Frontal cortex (tissue), 4 donors: ENCODE results near the gene CUL5. TPM values are rescaled to one million over a fixed set of nuclear protein-coding genes. Genes with fewer than 3 reads are reported as not detected.
"Not testable (repeated sequence)": the region's sequence is repeated elsewhere in the genome, so short reads cannot be mapped to it uniquely, and the experiment has no call there.

Source experiments
- DNase-seq, 2 donors: peaks; one replicate each; pipeline ENCODE4 v3.0.0; 2012; ENCODE audit warnings: low spot score in 2 of 2
- FAIRE-seq: peaks from 2 replicates; lab custom pipeline; 2012; peaks lifted over from hg19 to GRCh38; lab: Jason Lieb, UNC
- total RNA-seq: library from RNA; depleted of rRNA; stranded (reverse); fragments of >200 nt; gene quantifications from one replicate; pipeline ENCODE4 v1.2.3, GENCODE V29; 2014
- donor health status: control.
- donor health status: control.
- donor health status: control.

The CUL5 gene
- total RNA-seq, 1 donor from 2014 or later, result 117 TPM

DNA sequence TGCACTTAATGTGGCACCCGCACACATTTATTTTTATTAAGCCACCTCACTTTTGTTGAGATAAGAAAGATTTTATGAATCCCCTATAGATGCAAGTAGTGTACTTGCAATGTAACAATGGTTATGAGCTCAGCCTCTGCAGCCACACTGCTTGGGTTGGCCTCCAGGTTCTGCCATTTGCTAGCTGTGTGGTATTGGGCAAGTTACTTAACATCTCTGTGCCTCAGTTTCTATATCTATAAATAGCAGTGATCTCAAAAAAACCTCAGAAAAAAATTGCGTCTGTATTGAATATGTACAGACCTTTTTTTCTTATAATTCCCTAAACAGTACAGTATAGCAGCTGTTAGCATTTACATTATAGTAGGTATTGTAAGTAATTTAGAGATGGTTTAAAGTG lies 10.0 kb downstream of the CUL5 start:
- DNase-seq (no peak), FAIRE-seq (no peak)

DNA sequence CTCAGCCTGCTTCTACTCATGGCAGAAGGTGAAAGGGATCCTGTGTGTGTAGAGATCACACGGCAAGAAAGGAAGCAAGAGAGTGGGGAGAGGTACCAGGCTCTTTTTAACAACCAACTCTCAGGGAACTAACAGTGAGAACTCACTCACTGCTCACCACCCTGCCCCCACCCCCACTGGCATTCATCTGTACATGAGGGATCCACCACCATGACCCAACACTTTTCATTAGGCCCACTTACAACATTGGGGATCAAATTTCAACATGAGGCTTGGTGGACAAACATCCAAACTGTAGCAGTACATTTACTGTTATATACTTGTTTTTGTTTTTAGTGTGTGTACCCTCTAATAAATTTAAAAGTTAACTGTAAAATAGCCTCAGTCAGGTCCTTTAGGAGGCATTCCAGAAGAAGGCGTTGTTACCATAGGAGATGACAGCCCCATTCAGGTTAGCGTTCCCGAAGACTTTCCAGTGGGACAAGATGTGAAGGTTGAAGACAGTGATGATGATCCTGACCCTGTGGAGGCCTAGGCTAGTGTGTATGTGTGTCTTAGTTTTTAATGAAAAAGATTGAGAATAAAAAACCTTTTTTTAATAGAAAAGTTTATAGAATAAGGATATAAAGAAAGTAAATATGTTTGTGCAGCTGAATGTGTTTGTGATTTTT lies 11.3 kb downstream of the CUL5 start:
- FAIRE-seq (no peak), DNase-seq (no peak)

DNA sequence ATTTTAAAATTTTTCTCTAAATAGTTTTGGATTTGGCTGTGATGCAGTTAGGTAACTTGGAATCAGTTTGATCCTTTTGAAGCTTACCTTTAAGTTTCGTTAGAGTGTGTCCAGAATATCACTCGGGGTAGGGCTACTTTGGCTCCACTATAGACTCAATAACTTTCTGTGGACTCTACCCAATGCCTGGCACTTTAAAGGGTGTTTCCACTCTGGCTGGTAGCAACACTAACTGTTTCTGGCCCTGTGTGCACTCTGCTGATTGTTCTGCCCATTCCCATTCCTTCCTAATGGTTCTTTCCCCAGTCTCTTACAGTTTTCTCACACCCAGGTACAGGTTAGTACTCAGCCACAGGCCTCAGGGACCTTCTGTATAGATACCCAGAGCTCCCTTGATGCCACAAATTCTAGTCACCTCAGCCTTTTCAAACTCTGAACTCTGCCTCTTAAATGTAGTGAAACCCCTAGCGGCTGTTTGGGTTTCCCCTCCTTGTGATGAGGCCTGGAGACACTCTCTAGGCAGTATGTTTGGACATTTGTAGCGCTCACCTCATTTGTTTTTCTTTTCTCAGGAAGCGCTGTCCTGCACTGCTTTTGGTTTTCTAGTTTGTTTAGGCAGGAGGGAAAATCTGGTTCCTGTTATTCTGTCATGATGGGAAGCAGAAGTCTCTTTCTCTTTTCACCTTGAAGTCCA lies 16.8 kb downstream of the CUL5 start:
- FAIRE-seq (no peak), DNase-seq (no peak)

DNA sequence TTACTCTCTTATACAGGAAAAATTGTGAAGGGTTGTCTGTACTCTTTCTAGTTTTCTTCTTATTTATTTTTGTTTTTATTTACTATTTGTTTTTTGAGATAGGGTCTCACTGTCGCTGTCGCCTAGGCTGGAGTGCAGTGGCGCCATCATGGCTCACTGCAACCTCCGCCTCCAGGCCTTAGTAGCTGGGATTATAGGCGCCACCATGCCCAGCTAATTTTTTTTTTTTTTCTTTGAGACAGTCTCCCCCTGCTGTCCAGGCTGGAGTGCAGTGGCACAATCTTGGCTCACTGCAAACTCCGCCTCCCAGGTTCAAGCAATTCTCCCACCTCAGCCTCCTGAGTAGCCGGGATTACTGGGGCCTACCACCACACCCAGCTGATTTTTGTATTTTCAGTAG lies 18.4 kb downstream of the CUL5 start:
- DNase-seq (no peak), FAIRE-seq (no peak)

DNA sequence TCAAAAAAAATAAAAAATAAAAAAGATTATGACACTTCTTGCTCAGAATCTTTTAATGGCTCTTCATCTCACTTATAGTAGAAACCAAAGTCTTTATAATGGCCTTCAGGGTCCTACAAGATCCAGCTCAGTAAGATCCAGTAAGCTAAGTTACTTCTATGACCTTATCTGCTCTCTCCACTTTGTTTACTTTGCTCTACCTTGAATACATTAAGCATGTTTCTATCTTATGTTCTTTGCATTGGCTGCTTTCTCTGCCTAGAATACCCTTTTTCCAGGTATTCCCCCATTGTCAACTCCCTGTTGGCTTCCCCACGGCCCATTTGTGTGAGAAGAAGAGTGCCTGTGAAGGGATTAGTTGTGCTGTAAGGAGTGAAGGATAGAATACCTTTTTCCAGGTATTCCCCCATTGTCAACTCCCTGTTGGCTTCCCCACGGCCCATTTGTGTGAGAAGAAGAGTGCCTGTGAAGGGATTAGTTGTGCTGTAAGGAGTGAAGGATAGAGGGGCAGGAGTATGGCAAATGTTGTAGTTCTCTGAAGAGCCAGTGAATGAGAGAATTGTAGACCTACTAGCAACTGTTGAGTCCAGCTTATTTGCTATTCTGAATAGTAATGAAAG lies 20.2 kb downstream of the CUL5 start:
- not testable (repeated sequence) for FAIRE-seq, DNase-seq

DNA sequence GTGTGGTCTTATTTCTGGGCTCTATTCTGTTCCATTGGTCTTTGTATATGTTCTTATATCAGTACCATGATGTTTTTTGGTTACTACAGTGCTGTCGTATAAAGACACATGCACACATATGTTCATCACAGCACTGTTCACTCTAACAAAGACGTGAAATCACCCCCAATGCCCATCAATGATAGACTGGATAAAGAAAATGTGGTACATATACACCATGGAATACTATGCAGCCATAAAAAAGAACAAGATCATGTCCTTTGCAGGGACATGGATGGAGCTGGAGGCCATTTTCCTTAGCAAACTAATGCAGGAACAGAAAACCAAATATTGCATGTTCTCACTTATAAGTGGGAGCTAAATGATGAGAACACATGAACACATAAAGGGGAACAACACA lies 22.9 kb downstream of the CUL5 start:
- not testable (repeated sequence) for FAIRE-seq, DNase-seq

DNA sequence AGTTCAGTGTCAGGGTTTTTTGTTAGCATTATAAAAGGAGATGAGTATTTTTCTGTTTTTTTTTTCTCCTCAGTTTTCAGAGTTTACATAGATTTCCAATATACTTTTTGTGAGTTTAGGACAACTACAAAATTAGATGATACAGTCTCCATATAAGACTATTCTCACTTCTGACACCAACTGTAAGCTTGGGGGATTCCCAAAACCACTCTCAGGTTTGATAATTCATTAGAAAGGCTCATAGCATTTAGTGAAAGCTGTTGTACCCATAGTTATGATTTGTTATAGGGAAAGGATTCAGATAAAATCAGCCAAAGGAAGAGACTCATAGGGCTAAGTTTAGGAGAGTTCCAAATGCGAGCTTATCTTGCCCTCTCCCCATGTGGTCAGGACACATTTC lies 24.1 kb downstream of the CUL5 start:
- DNase-seq, result no peak
- no peak for FAIRE-seq

DNA sequence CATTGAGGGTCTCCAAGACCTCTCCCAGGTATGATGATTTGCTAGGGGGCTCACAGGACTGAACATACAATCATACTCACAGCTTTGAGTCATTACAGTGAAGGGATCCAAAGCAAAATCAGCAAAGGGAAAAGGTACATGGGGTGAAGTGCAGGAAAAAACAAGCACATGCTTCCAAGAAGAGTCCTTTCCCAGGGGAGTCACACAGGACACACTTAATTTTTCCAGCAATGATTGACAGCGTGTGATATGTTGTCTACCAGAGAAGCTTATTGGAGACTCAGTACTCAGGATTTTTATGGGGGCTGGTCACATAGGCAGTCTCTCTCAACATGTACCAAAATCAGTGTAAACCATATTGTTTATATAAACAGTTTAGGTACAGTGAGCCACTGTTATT lies 25.3 kb downstream of the CUL5 start:
- DNase-seq (no peak), FAIRE-seq (no peak)

DNA sequence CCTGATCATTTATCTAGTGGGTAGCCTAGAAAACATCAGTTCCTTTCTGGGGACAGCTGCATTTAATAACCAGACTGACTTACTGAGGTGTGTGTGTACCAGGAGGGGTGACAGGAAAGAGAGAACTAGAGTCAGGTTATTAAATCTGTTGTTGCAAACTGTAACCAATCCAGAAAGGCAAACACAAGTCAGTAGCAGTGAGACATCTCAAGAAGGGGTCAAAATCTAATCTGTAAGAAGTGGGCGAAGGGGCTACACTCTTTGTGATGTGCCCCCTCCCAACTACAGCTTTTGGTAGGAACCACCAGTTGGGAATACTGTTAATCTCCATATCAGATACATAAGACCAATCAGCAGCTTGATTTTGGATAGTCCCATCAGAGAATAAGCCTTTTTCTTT lies 26.3 kb downstream of the CUL5 start:
- FAIRE-seq, result no peak
- no peak for DNase-seq

DNA sequence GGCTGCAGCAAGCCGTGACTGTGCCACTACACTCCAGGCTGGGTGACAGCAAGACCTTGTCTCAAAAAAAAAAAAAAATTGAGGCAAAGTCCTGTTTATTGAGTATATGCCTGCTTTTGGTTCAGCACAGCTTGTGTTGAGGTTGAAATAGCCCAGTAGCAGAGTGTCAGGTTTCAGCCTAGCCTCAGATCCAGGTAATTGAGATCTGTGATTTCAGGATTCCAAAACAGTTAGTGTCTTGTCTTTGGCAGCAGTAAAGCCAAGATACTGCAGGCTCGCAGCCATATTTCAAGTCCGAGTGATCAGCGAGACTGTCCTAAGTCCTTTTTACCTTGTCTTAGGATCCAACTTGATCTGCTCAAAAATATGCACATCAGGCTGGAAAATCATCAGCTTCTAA lies 27.0 kb downstream of the CUL5 start:
- no peak for FAIRE-seq
- no peak for DNase-seq

DNA sequence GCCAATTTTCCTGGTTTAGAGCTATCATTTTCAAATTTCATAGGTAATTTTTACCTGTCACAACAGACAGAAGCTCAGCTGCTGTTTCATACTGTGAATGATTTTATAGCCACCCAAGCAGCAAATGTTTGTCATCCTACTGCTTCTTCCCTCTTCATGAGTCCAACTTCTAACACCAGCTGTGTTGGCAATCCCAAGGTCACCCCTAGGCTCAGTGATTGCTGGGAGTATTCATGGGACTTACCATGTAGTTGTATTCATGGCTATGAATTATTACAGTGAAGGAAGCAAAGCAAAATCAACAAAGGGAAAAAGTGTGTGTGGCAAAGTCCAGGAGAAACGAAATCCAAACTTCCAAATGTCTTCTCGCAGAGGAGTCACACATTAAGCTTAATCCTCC lies 28.5 kb downstream of the CUL5 start:
- DNase-seq (no peak), FAIRE-seq (no peak)

DNA sequence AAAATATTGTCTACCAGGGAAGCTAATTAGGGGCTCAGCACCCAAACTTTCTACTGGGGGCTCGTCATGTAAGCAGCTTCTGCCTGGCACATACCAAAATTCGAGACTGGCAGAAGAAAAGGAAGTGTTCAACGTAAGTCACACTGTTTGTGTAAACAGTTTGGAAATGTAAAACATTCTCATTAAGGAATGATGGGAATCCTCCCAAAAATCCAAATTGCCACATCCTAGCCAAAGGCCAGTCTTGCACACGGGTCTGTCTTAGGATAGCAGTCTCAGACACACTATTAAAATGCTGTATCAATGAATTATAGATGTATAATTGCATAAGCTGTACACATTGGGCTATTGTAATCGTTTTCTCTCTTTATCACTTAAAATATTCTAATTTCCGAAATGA lies 28.9 kb downstream of the CUL5 start:
- DNase-seq (no peak), FAIRE-seq (no peak)

DNA sequence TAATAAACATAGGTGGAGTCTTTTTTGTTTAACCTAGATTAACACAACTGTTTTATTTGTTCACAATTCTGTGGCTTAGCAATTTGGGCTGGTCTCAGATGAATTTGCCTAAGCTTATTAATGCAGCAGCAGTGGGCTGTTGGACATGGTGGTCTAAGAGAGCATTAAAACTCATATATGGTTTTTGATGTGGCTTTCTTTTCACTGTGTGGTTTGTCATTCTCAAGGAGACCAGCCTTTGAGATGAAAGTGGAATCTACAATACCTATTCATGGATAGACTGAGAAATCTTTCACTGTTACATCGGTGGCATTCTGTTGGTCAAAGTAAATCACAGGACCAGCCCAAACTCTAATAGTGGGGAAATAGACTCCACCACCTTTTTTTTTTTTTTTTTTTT lies 39.6 kb downstream of the CUL5 start:
- no peak for DNase-seq
- FAIRE-seq, result no peak

DNA sequence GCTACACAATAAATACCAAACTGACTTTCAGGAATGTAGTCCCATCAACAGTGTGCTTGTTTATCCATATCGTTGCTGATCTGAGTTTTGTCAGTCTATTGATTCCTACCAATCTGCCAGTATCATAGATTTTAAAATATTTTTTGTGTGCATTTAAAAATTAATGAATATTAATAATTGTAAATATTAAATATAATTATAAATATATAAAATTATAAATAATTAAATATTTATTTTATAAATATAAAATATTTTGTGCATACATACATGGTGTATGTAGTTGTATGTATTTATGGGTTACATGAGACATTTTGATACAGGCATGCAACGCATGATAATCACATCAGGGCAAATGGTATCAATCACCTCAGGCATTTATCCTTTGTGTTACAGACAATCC lies 53.6 kb downstream of the CUL5 start:
- FAIRE-seq, result peak; percentile 47
- no peak for DNase-seq

DNA sequence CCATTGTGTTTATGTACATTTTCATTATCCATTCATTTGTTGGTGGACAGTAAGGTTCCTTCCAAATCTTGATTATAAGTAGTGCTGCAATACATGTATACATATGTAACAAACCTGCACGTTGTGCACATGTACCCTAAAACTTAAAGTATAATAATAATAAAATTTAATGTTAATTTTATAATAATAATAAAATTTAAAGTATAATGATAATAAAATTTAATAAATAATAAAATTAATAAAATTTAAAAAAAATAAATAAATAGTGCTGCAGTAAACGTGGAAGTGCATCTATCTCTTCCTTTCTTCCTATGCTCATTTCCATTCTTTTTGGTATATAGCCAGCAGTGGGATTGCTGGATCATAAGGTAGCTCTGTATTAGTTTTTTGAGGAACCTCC lies 54.7 kb downstream of the CUL5 start:
- no peak for DNase-seq
- peak; percentile 62 for FAIRE-seq

DNA sequence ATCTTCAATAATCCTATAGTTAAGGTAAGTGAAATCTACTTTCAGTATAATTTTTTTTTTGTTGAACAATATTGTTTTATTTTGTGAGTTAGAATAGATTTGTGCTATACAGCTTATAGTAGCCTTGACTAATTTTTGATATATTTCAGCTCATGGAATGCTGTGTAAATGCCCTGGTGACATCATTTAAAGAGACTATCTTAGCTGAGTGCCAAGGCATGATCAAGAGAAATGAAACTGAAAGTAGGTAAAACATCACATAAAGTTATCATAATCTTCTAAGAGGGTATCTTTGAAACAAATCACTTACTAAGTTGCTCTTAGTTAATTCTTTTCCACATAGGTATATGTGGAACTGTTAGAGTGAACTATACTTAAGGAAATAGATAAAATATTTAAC lies 61.2 kb downstream of the CUL5 start:
- no peak for FAIRE-seq
- DNase-seq, result no peak

DNA sequence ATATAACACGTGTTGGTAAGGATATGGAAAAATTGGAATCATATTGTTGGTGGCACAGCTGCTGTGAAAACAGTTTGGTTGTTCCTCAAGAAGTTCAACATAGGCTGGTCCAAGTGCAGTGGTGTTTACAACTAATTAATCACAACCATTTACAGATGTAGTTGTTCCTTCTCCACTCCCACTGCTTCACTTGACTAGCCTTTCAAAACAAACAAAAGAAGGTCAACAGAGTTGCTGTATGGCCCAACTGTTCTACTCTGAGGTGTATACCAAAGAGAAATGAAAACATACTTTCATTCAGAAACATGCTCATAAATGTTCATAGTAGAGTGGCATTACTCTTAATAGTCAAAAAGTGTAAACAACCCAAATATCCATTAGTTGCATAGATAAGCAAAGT lies 76.1 kb downstream of the CUL5 start:
- FAIRE-seq (no peak), DNase-seq (no peak)

DNA sequence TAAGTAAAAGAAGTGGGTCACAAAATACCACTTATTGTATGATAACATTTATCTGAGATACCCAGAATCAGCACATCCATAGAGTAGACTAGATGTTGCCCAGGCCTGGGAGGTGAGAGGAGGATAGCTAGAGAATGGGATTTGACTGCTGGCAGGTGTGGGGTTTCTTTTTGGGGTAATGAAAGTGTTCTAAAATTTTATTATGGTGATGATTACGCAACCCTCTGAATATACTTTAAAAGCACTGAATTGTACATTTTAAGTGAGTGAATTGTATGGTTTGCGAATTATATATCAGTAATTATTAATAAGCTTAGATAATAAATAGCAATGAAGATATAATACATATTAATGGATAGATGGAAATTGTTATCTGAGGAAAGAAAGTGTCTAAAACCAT lies 77.0 kb downstream of the CUL5 start:
- no peak for DNase-seq
- no peak for FAIRE-seq

DNA sequence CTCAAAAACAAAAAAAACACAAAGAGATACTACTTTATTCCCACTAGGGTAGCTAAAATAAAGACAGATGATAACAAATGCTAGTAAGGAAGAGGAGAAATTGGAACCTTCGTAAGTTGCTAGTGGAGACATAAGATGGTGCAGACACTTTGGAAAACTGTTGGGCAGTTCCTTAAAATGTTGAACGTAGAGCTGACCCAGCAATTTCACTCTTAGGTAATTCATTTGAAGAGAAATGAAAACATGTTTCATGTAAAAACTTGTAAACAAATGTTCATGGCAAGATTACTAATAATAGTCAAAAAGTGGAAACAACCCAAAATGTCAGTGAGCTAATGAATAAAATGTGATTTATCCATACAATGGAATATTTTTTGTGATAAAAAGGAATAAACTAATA lies 83.4 kb downstream of the CUL5 start:
- FAIRE-seq, result no peak
- no peak for DNase-seq

DNA sequence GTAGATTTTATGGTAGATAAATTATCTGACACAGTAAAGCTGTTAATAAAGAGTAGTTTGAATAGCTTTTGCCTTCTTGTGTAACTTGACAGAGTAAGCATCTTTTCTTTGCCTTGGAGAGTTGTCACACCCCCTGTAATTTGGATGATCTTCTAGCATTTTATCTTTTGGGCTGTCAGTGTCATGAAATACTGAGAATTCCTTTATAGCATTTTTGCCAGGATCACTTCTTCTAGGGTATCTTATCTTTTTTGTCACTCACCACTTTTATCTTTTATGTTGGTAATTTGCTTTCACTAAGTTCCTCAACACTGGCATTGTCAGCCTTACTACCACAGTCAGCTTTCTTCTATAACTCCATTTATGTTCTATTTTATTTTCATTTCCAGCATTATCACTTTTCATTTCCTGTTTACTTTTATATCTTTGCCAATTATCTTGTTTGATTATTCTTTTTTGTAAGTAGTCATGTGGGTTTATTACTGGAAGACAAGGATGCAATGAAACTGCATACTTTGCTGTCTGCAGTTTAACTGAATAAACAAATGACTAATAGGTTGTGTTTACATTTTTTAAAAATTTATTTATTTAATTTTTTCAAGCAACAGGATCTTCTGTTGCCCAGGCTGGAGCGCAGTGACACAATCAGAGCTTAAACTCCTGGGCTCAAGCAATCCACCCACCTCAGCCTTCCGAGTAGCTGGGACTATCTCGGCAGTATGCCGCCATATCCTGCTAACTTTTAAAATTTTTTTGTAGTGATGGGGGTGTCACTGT lies 84.6 kb downstream of the CUL5 start:
- DNase-seq (no peak), FAIRE-seq (no peak)

DNA sequence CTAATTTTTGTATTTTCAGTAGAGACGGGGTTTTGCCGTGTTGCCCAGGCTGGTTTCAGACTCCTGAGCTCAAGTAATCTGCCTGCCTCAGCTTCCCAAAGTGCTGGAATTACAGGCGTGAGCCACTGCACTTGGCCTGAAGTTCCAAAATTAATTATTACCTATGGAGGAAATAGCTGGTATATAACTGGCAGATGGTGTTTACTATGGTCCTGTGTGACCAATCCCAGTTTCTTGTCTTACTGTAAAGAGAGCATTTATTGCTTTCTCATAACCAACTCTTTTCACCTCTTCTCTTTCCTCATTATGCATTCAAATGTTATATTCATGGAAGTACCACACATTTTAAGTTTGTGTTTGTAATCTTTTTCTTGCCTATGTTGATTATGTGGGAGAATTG lies 88.5 kb downstream of the CUL5 start:
- no peak for FAIRE-seq
- no peak for DNase-seq
